ENCODE data around the gene NPHS1. TPM values are rescaled to one million over a fixed set of nuclear protein-coding genes. Genes with fewer than 3 reads are reported as not detected.

Gene NPHS1
- total and polyA plus RNA-seq, 2 experiments from 2014 or later, result 0.30 to 0.76 TPM

DNA sequence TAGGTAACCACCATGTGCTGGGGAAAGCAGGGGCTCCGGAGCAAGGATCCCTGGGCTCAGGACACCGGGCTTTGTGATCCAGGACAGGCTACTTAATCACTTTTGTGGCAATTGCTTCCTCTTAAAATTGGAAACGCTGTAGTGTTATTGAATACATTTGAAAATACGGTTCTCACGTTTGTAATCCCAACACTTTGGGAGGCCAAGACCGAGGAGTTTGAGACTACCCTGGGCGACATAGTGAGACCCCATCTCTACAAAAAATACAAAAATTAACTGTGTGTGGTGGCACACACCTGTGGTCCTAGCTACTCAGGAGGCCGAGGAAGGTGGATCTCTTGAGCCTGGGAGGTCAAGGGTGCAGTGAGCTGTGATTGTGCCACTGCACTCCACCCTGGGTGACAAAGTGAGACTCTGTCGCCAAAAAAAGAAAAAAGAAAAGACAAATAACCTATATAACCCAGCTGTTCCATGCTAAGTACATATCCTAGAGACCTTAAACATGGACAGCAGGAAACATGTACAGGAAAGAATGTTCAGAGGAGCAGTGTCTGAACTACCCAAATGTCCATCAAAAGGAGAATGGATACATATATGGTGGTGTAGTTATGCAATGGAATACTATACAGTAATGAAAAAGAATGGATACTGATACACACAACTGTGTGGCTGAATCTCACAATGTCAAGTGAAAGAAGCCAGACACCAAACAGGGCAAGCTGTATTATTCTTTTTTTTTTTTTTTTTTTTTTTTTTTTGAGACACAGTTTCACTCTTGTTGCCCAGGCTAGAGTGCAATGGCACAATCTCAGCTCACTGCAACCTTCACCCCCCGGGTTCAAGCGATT is 39.0 kb downstream of the NPHS1 start:
- Histone ChIP-seq H3K36me3 (replicated peaks; ENCODE audit: insufficient read depth, low read depth) (no peaks in the 10 kb centered on the region), H2AFZ (no peak overlapping the region), H3K4me2 (no peak overlapping the region), H3K4me1 (ENCODE audit: insufficient read depth) (no peaks in the 10 kb centered on the region), H3K27ac (no peak overlapping the region), H3K4me3 (no peak overlapping the region), H3K9me3 (ENCODE audit: low read depth) (no peaks in the 10 kb centered on the region), H3K27me3 (no peaks in the 10 kb centered on the region), H4K20me1 (ENCODE audit: insufficient read depth, poor library complexity, severe bottlenecking) (no peaks in the 10 kb centered on the region), H3K79me2 (no peaks in the 10 kb centered on the region), H3K9me2 (replicated peaks; ENCODE audit: insufficient read depth) (no peaks in the 10 kb centered on the region)
- DNase-seq (ENCODE audit: low spot score), result no peak
- 83% methylated on average over 11 of the region's 11 CpGs for WGBS (ENCODE audit: low lambda C conversion rate, missing lambda C conversion rate)
- TF ChIP-seq EZH2phosphoT487 (IDR thresholded peaks at IDR 0.05; ENCODE audit: low read depth, severe bottlenecking, unreplicated experiment) (no peak), EZH2 (IDR thresholded peaks at IDR 0.05; ENCODE audit: borderline replicate concordance) (no peak)
- TF ChIP-seq, protein P1, sequence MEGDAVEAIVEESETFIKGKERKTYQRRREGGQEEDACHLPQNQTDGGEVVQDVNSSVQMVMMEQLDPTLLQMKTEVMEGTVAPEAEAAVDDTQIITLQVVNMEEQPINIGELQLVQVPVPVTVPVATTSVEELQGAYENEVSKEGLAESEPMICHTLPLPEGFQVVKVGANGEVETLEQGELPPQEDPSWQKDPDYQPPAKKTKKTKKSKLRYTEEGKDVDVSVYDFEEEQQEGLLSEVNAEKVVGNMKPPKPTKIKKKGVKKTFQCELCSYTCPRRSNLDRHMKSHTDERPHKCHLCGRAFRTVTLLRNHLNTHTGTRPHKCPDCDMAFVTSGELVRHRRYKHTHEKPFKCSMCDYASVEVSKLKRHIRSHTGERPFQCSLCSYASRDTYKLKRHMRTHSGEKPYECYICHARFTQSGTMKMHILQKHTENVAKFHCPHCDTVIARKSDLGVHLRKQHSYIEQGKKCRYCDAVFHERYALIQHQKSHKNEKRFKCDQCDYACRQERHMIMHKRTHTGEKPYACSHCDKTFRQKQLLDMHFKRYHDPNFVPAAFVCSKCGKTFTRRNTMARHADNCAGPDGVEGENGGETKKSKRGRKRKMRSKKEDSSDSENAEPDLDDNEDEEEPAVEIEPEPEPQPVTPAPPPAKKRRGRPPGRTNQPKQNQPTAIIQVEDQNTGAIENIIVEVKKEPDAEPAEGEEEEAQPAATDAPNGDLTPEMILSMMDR (IDR thresholded peaks at IDR 0.05; ENCODE audit: poor library complexity), result no peak

DNA sequence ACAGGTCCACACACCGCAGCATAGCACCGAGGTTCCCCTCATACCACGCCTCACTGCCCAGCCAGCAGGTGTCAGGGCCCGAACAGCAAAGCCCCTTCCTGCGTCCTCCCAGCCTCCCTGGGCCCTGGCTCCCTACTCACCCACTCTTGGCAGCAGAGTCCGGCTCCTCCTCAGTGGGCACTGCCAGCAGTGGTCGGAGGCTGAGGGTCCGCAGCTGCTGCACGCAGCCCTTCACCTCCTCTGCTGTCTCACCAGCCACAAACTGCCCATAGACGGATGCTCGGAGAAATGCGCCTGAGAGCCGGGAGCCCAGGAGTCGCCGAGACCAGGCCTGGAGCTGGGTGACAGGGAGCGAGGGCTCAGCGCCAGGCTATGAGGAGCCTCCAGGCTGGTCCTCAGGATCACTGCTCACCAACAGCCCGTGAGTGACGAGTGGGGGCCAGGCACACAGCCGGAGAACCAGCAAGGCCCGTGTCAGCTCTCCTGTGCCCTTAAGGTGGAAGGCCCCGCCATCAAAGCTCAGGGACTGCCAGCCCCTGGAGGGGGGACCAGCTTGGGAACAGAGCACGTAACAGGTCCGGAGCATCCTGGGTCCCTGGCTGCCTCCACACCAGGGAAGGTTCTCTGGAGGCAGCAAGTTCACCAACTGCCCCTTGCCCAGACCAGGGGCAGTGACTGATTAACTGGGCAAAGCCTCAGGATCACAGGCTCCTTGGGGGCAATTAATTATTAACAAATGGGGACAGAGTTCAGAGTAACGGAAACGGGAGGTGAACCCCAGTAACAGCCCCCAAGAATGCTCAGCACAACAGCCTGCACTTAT is 39.9 kb downstream of the NPHS1 start, which contains the start of gene PRODH2:
Gene PRODH2 (minus strand): TSS at position 626 of the 823 bp plus-strand sequence. CDS start 40 bp downstream, at position 586.
- no peak for DNase-seq (ENCODE audit: low spot score)
- TF ChIP-seq, protein P1 (IDR thresholded peaks at IDR 0.05; ENCODE audit: poor library complexity), result no peak
- no peak for TF ChIP-seq EZH2 (IDR thresholded peaks at IDR 0.05; ENCODE audit: borderline replicate concordance)
- TF ChIP-seq EZH2phosphoT487 (IDR thresholded peaks at IDR 0.05; ENCODE audit: low read depth, severe bottlenecking, unreplicated experiment), result no peak
- H3K36me3 ChIP-seq (replicated peaks; ENCODE audit: insufficient read depth, low read depth), result no peaks in the 10 kb centered on the region
- no peak within 1 kb of the TSS for H2AFZ ChIP-seq
- no peaks in the 10 kb centered on the region for H3K9me3 ChIP-seq (ENCODE audit: low read depth)
- H3K4me3 ChIP-seq, result no peak within 1 kb of the TSS
- H3K4me1 ChIP-seq (ENCODE audit: insufficient read depth), result no peaks in the 10 kb centered on the region
- H3K27ac ChIP-seq, result no peak within 1 kb of the TSS
- WGBS (ENCODE audit: low lambda C conversion rate, missing lambda C conversion rate), result 81% methylated on average over 26 of the region's 26 CpGs
- H3K4me2 ChIP-seq, result no peak within 1 kb of the TSS
- no peaks in the 10 kb centered on the region for H3K27me3 ChIP-seq
- H3K9me2 ChIP-seq (replicated peaks; ENCODE audit: insufficient read depth), result no peaks in the 10 kb centered on the region
- no peaks in the 10 kb centered on the region for H4K20me1 ChIP-seq (ENCODE audit: insufficient read depth, poor library complexity, severe bottlenecking)
- no peaks in the 10 kb centered on the region for H3K79me2 ChIP-seq

DNA sequence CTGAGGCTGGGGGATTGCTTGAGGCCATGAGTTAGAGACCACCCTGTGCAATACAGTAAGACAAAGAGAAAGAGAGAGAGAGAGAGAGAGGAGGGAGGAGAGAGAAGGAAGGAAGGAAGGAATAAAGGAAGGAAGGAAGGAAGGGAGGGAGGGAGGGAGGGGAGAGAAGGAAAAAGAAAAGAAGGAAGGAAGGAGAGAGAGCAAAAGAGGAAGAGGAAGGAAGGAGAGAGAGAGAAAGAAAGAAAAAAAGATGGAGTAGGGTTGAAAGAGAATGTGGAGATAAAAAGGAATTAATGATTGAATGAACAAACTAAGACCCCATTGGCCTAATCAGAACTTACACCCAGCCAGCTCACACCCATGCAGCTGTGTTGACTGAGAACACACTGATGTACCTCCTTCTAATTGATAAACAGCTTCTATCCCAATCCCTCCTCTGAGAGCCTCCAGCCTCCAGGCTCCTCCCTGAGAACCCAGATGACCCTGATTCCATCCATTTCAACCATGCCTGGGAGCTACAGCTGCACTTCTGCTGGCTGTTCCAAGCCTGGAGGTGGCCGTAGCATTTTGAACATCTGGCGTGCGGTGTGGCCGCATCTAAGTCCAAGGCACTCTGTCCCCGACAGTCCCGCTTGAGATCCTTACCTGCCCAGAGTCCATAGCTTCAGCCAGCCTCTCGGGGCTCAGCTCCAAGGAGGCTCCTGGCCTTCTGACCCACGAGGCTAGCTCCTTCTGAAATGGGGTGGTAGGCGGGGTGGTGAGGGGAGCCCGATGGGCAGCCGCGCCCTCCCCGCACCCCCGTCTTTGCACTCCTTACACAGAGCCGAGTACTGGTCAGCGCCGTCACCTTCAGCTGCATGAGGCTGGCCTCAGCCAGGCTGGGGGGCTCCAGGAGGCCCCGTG is 40.7 kb downstream of the NPHS1 start:
- WGBS (ENCODE audit: low lambda C conversion rate, missing lambda C conversion rate), result 77% methylated on average over 14 of the region's 18 CpGs
- Histone ChIP-seq H3K36me3 (replicated peaks; ENCODE audit: insufficient read depth, low read depth) (no peaks in the 10 kb centered on the region), H3K27me3 (no peaks in the 10 kb centered on the region), H4K20me1 (ENCODE audit: insufficient read depth, poor library complexity, severe bottlenecking) (no peaks in the 10 kb centered on the region), H3K9me3 (ENCODE audit: low read depth) (no peaks in the 10 kb centered on the region), H3K79me2 (no peaks in the 10 kb centered on the region), H3K4me1 (ENCODE audit: insufficient read depth) (no peaks in the 10 kb centered on the region), H3K9me2 (replicated peaks; ENCODE audit: insufficient read depth) (no peaks in the 10 kb centered on the region), H3K27ac (no peak overlapping the region), H2AFZ (no peak overlapping the region), H3K4me3 (no peak overlapping the region), H3K4me2 (no peak overlapping the region)
- DNase-seq (ENCODE audit: low spot score), result no peak
- no peak for TF ChIP-seq EZH2 (IDR thresholded peaks at IDR 0.05; ENCODE audit: borderline replicate concordance)
- no peak for TF ChIP-seq EZH2phosphoT487 (IDR thresholded peaks at IDR 0.05; ENCODE audit: low read depth, severe bottlenecking, unreplicated experiment)
- TF ChIP-seq, protein P1 (IDR thresholded peaks at IDR 0.05; ENCODE audit: poor library complexity), result no peak
